PC-9 (cell line): ENCODE data around the gene EML3.
"Not testable (repeated sequence)": the region's sequence is repeated elsewhere in the genome, so short reads cannot be mapped to it uniquely, and the experiment has no call there.

Experiments used
- CTCF ChIP-seq: fragments of 200-600 bp; sonication (generic); conservative IDR thresholded peaks from 2 replicates; pipeline ENCODE4 v1.6.1; 2017; ENCODE audit warnings: mixed run types, antibody characterized with exemption, mild to moderate bottlenecking, moderate library complexity
- EZH2 ChIP-seq: fragments of 200-600 bp; sonication (generic); IDR thresholded peaks from 2 replicates; pipeline ENCODE4 v1.8.0; 2017; ENCODE audit warnings: antibody characterized with exemption, low read depth

- TF ChIP-seq CTCF, EZH2: not testable (repeated sequence)
These were observed 41.1 kb downstream of the EML3 start for GRCh38 chr11:62571493-62571892.
